OCI-LY7 (cell line): ENCODE results near the gene DNAJC18.

ENCODE experiments used
- EZH2phosphoT487 ChIP-seq: fragments of 200-600 bp; sonication (generic); IDR thresholded peaks from 2 replicates; pipeline ENCODE4 v1.6.1; 2018; ENCODE audit warnings: low read depth, borderline replicate concordance, mild to moderate bottlenecking, mixed run types, antibody characterized with exemption, low read length, moderate library complexity, mixed read lengths
- TF ChIP-seq, protein P1 (sequence below): fragments of 200-600 bp; sonication (generic); conservative IDR thresholded peaks from 2 replicates; pipeline ENCODE4 v1.5.1; 2014; ENCODE audit warnings: mild to moderate bottlenecking, antibody characterized with exemption, low read length, moderate library complexity, mixed read lengths

DNA sequence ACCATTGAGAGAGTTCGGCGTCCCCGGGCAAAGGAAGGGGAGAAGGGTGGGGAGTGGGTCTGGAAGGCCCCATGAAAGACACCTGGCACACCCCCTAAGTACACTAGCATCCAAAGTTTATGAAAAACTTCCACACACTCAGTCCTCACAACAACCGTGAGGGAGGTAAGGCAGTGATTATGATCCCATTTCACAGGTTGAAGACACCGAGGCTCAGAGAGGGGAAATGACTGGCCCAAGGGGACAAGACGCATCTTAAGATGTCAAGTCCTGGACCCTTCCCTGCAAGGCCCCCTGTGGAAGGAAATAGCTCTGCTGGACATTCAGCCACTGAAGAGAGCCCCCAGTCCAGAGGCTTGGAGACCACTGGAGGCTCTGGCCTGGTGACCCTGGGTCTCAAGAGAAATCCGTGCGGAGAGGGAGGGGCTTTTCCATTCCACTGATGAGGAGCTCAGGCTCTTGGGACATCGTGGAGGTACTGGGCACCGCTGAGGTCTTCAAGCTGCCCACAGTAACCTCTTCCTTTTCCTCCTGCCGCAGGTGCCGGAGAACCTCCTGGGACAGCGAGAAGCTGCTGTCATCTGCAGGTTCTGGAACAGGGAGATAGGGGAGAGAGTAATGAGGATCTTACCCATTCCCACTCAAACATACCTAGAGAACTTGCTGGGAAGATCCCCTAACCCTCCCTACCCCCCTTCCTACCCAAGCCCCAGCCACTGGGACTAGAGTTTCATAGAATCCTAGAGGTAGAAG is 36.7 kb upstream of the DNAJC18 start:
- TF ChIP-seq, protein P1, sequence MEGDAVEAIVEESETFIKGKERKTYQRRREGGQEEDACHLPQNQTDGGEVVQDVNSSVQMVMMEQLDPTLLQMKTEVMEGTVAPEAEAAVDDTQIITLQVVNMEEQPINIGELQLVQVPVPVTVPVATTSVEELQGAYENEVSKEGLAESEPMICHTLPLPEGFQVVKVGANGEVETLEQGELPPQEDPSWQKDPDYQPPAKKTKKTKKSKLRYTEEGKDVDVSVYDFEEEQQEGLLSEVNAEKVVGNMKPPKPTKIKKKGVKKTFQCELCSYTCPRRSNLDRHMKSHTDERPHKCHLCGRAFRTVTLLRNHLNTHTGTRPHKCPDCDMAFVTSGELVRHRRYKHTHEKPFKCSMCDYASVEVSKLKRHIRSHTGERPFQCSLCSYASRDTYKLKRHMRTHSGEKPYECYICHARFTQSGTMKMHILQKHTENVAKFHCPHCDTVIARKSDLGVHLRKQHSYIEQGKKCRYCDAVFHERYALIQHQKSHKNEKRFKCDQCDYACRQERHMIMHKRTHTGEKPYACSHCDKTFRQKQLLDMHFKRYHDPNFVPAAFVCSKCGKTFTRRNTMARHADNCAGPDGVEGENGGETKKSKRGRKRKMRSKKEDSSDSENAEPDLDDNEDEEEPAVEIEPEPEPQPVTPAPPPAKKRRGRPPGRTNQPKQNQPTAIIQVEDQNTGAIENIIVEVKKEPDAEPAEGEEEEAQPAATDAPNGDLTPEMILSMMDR = no peak
- TF ChIP-seq EZH2phosphoT487 = no peak
